ENCODE measurements around the gene ZNF768. TPM values are rescaled to one million over a fixed set of nuclear protein-coding genes. Genes with fewer than 3 reads are reported as not detected.
A peak's percentile ranks its signal among the peaks of the same experiment; 100 is the strongest.

Gene ZNF768
- total RNA-seq = 10 to 100 TPM; 25.0 to 36.3 TPM

- Histone ChIP-seq H3K9me3 (no peaks in the 10 kb centered on the region), H3K4me3 (peak within 1 kb of the TSS; percentile 98), H3K27ac (peak within 1 kb of the TSS; percentile 93 to 99), H3K27me3 (replicated peaks; ENCODE audit: insufficient read depth) (no peaks in the 10 kb centered on the region), H3K4me1 (ENCODE audit: control insufficient read depth in 1 of 2, low read depth in 2 of 2) (peaks cover 4 to 18% of the 10 kb centered on the region in 2 donors), H3K36me3 (peaks cover 3% of the 10 kb centered on the region)
- no peak for TF ChIP-seq CTCF (IDR thresholded peaks at IDR 0.05)
- ATAC-seq (ENCODE audit: insufficient number of reproducible peaks, low FRiP score, low read depth) (peak; percentile 42), DNase-seq (ENCODE audit: low spot score) (no peak)
Measured at GRCh38 chr16:30526137-30526822, at the start of gene ZNF768. ZNF768 (minus strand) TSS chr16:30526566; CDS start chr16:30526413, 153 bp downstream.

- DNase-seq (ENCODE audit: low spot score) (no peak), ATAC-seq (ENCODE audit: insufficient number of reproducible peaks, low FRiP score, low read depth) (no peak)
- peaks cover 15 to 24% of the 10 kb centered on the region in 2 donors for H3K4me1 ChIP-seq (ENCODE audit: control insufficient read depth in 1 of 2, low read depth in 2 of 2)
- no peaks in the 10 kb centered on the region for H3K27me3 ChIP-seq (replicated peaks; ENCODE audit: insufficient read depth)
- H3K9me3 ChIP-seq = no peaks in the 10 kb centered on the region
- no peak overlapping the region for H3K4me3 ChIP-seq
- no peak for TF ChIP-seq CTCF (IDR thresholded peaks at IDR 0.05)
- H3K27ac ChIP-seq = no peak overlapping the region
- H3K36me3 ChIP-seq = no peaks in the 10 kb centered on the region
Measured at GRCh38 chr16:30574678-30575077, 48.3 kb upstream of the ZNF768 start.

GRCh38 chr16:30571445-30572322, 45.3 kb upstream of the ZNF768 start, which contains the start of gene ZNF688:
ZNF688 (minus strand) TSS chr16:30571714; CDS start chr16:30571629, 85 bp downstream.
- peak within 1 kb of the TSS; percentile 96 for H3K4me3 ChIP-seq
- H3K9me3 ChIP-seq = no peaks in the 10 kb centered on the region
- TF ChIP-seq CTCF (IDR thresholded peaks at IDR 0.05) = no peak
- no peaks in the 10 kb centered on the region for H3K36me3 ChIP-seq
- DNase-seq (ENCODE audit: low spot score) (peak; percentile 94), ATAC-seq (ENCODE audit: insufficient number of reproducible peaks, low FRiP score, low read depth) (peak; percentile 95)
- peak within 1 kb of the TSS; percentile 93 to 99 for H3K27ac ChIP-seq
- peaks cover 15 to 24% of the 10 kb centered on the region in 2 donors for H3K4me1 ChIP-seq (ENCODE audit: control insufficient read depth in 1 of 2, low read depth in 2 of 2)
- no peaks in the 10 kb centered on the region for H3K27me3 ChIP-seq (replicated peaks; ENCODE audit: insufficient read depth)

GRCh38 chr16:30570636-30571444, 44.5 kb upstream of the ZNF768 start:
- Histone ChIP-seq H3K4me3 (peak overlapping the region; percentile 96), H3K27ac (peak overlapping the region; percentile 93 to 99), H3K9me3 (no peaks in the 10 kb centered on the region), H3K27me3 (replicated peaks; ENCODE audit: insufficient read depth) (no peaks in the 10 kb centered on the region), H3K4me1 (ENCODE audit: control insufficient read depth in 1 of 2, low read depth in 2 of 2) (peaks cover 15 to 24% of the 10 kb centered on the region in 2 donors), H3K36me3 (no peaks in the 10 kb centered on the region)
- no peak for TF ChIP-seq CTCF (IDR thresholded peaks at IDR 0.05)
- DNase-seq (ENCODE audit: low spot score) (no peak), ATAC-seq (ENCODE audit: insufficient number of reproducible peaks, low FRiP score, low read depth) (no peak)

Data from thoracic aorta (tissue), 2 donors.